GM06990 (cell line): Measurements from ENCODE around the gene HYAL2.

Experiments
- DNase-seq: peaks from one replicate; pipeline ENCODE4 v3.0.0-alpha.2; 2011; ENCODE audit not compliant: insufficient read length; ENCODE audit errors: extremely low read depth
- H3K27me3 ChIP-seq: replicated peaks from 2 replicates; pipeline ENCODE4 v1.6.0; 2011; ENCODE audit warnings: low read length; ENCODE audit not compliant: control insufficient read depth, insufficient read depth
- H3K36me3 ChIP-seq: 2 replicates; pipeline ENCODE4 v1.5.1; 2011; ENCODE audit warnings: low read length; ENCODE audit not compliant: control insufficient read depth, insufficient read depth
- H3K4me3 ChIP-seq: replicated peaks from 2 replicates; pipeline ENCODE4 v1.5.1; 2011; ENCODE audit warnings: low read depth, mild to moderate bottlenecking, control low read depth, low read length
- CTCF ChIP-seq: IDR thresholded peaks from 2 replicates; pipeline ENCODE4 v1.5.1; 2011; ENCODE audit warnings: low read length, control low read depth, mild to moderate bottlenecking, inconsistent platforms; ENCODE audit not compliant: insufficient read depth, poor library complexity, severe bottlenecking

The HYAL2 gene

GRCh38 chr3:50325113-50325480 lies 2.6 kb upstream of the HYAL2 start:
- no peak for TF ChIP-seq CTCF
- peaks cover 6% of the 10 kb centered on the region for H3K36me3 ChIP-seq
- no peak overlapping the region for H3K4me3 ChIP-seq
- no peaks in the 10 kb centered on the region for H3K27me3 ChIP-seq
- no peak for DNase-seq

GRCh38 chr3:50324351-50325112 lies 2.0 kb upstream of the HYAL2 start:
- DNase-seq, result no peak
- TF ChIP-seq CTCF, result peak; percentile 80
- peaks cover 4% of the 10 kb centered on the region for H3K36me3 ChIP-seq
- no peaks in the 10 kb centered on the region for H3K27me3 ChIP-seq
- H3K4me3 ChIP-seq, result no peak overlapping the region

- no peak for DNase-seq
- no peak for TF ChIP-seq CTCF
- Histone ChIP-seq H3K36me3 (peaks cover 4% of the 10 kb centered on the region), H3K4me3 (no peak overlapping the region), H3K27me3 (no peaks in the 10 kb centered on the region)
Observed at GRCh38 chr3:50323614-50324199, 1.2 kb upstream of the HYAL2 start.

GRCh38 chr3:50323092-50323600 lies 601 bp upstream of the HYAL2 start:
- Histone ChIP-seq H3K36me3 (peaks cover 7% of the 10 kb centered on the region), H3K27me3 (no peaks in the 10 kb centered on the region), H3K4me3 (no peak overlapping the region)
- no peak for TF ChIP-seq CTCF
- no peak for DNase-seq

GRCh38 chr3:50322115-50322385 lies 495 bp downstream of the HYAL2 start:
- no peak for DNase-seq
- H3K4me3 ChIP-seq, result peak overlapping the region; percentile 70
- TF ChIP-seq CTCF, result no peak

More at GRCh38 chr3:50322115-50322385, 495 bp downstream of the HYAL2 start:
- Histone ChIP-seq H3K27me3 (no peaks in the 10 kb centered on the region), H3K36me3 (peaks cover 9% of the 10 kb centered on the region)
